GM23338 (cell line): Measurements from ENCODE around the gene FNDC3B.

ENCODE experiments used
- CREB1 ChIP-seq: fragments of 250-450 bp; sonication (Bioruptor Pico); IDR thresholded peaks from 2 replicates; pipeline ENCODE4 v1.5.0; 2020; ENCODE audit warnings: low read depth, mild to moderate bottlenecking, moderate library complexity
- CTCF ChIP-seq, 2 experiments: fragments of 200-600 bp in 1 of 2; sonication (generic) in 1 of 2; conservative IDR thresholded peaks; 2 replicates each; pipeline versions ENCODE4 v1.5.1 to v1.6.1; 2016 to 2017; ENCODE audit warnings: antibody characterized with exemption in 2 of 2, low read depth in 2 of 2, mild to moderate bottlenecking in 2 of 2, moderate library complexity in 1 of 2
- ETS1 ChIP-seq: IDR thresholded peaks from 2 replicates; pipeline ENCODE4 v1.6.1; 2016; ENCODE audit warnings: antibody characterized with exemption
- EZH2 ChIP-seq: fragments of 200-600 bp; sonication (generic); IDR thresholded peaks from one replicate; pipeline ENCODE4 v1.8.0; 2017; ENCODE audit warnings: antibody characterized with exemption, mild to moderate bottlenecking, low read depth; ENCODE audit not compliant: unreplicated experiment
- NANOG ChIP-seq: IDR thresholded peaks from 2 replicates; pipeline ENCODE4 v1.6.1; 2016; ENCODE audit warnings: antibody characterized with exemption, borderline replicate concordance
- POLR2AphosphoS5 ChIP-seq: IDR thresholded peaks from 2 replicates; pipeline ENCODE4 v1.6.1; 2016; ENCODE audit warnings: antibody characterized with exemption, low read depth
- REST ChIP-seq: IDR thresholded peaks from one replicate; pipeline ENCODE4 v1.6.1; 2018; ENCODE audit warnings: antibody characterized with exemption; ENCODE audit not compliant: unreplicated experiment
- ZNF331 ChIP-seq: fragments of 250-450 bp; sonication (Bioruptor Pico); IDR thresholded peaks from 2 replicates; pipeline ENCODE4 v1.5.0; 2020; ENCODE audit warnings: low read depth, mild to moderate bottlenecking, moderate library complexity

GRCh38 chr3:172096881-172097420, 57.6 kb downstream of the FNDC3B start:
- no peak for TF ChIP-seq CTCF (conservative IDR thresholded peaks at IDR 0.05; ENCODE audit: low read depth in 2 of 2)
- no peak for TF ChIP-seq ZNF331 (CRISPR knock-in tag)
- TF ChIP-seq EZH2 = no peak
- no peak for TF ChIP-seq POLR2AphosphoS5
- no peak for TF ChIP-seq REST
- no peak for TF ChIP-seq ETS1
- TF ChIP-seq CREB1 = no peak
- no peak for TF ChIP-seq NANOG
